Activated T-helper 17 cell treated with anti-CD3 and anti-CD28 coated beads, Interleukin-2, amount 50 U/mL, for 72 hours (primary cell): ENCODE measurements around the gene SPPL2A. TPM values are rescaled to one million over a fixed set of nuclear protein-coding genes. Genes with fewer than 3 reads are reported as not detected.

Experiments
- ATAC-seq: fragments of 150-1000 bp; cut with Tn5 transposase; replicated peaks from 2 replicates; pipeline ENCODE4 v1.10.0; 2021; ENCODE audit warnings: mild to moderate bottlenecking, moderate library complexity
- H3K27ac Mint-ChIP-seq: one replicate; pipeline ENCODE4 v1.8.0; 2022; ENCODE audit warnings: mixed read lengths
- H3K27me3 Mint-ChIP-seq: one replicate; pipeline ENCODE4 v1.8.0; 2022; ENCODE audit warnings: mixed read lengths
- H3K36me3 Mint-ChIP-seq: one replicate; pipeline ENCODE4 v1.8.0; 2022; ENCODE audit warnings: low read depth, mild to moderate bottlenecking, mixed read lengths
- H3K4me1 Mint-ChIP-seq: one replicate; pipeline ENCODE4 v1.8.0; 2022; ENCODE audit warnings: mixed read lengths
- H3K4me3 Mint-ChIP-seq: one replicate; pipeline ENCODE4 v1.8.0; 2022; ENCODE audit warnings: mild to moderate bottlenecking, mixed read lengths
- H3K9me3 Mint-ChIP-seq: one replicate; pipeline ENCODE4 v1.8.0; 2022; ENCODE audit warnings: mixed read lengths
- total RNA-seq, 2 donors: library from RNA; stranded (reverse); gene quantifications; one replicate each; pipeline ENCODE4 v1.2.3, GENCODE V29; 2022

The SPPL2A gene
- total RNA-seq, 2 donors from 2014 or later: 92.5 to 105 TPM

- Mint-ChIP-seq H3K27me3 (no peaks in the 10 kb centered on the region), H3K4me1 (no peaks in the 10 kb centered on the region), H3K27ac (no peak overlapping the region), H3K9me3 (no peaks in the 10 kb centered on the region), H3K36me3 (no peaks in the 10 kb centered on the region), H3K4me3 (no peak overlapping the region)
- no peak for ATAC-seq
These were observed 21.4 kb upstream of the SPPL2A start for GRCh38 chr15:50786871-50787270.

GRCh38 chr15:50786438-50786837, 20.9 kb upstream of the SPPL2A start:
- no peaks in the 10 kb centered on the region for H3K36me3 Mint-ChIP-seq
- no peaks in the 10 kb centered on the region for H3K27me3 Mint-ChIP-seq
- no peaks in the 10 kb centered on the region for H3K9me3 Mint-ChIP-seq
- no peak overlapping the region for H3K4me3 Mint-ChIP-seq
- ATAC-seq: no peak
- H3K4me1 Mint-ChIP-seq: no peaks in the 10 kb centered on the region
- no peak overlapping the region for H3K27ac Mint-ChIP-seq

DNA sequence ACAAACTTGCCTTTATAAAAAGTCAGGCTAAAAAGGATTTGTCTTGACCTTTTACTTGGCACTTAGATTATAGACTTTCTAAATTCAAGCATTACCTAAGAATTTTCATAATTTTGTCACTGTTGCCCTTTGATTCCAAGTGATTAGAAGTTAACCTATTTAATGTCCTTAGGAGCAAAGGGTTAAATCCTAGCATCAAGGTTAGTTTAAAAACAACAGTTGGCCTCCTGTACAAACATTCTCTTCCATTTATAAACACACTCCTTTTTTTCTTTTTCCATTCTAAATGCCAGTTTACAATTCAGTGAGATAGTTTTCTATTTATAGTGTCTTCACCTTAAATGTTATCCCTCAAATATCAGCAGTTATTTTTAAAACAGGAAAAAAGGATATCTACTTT, 18.4 kb upstream of the SPPL2A start:
- Mint-ChIP-seq H3K27ac (peak overlapping the region; percentile 67), H3K27me3 (no peaks in the 10 kb centered on the region), H3K4me1 (no peaks in the 10 kb centered on the region), H3K9me3 (no peaks in the 10 kb centered on the region), H3K36me3 (no peaks in the 10 kb centered on the region), H3K4me3 (no peak overlapping the region)
- ATAC-seq: no peak

- Mint-ChIP-seq H3K27me3 (no peaks in the 10 kb centered on the region), H3K36me3 (no peaks in the 10 kb centered on the region), H3K27ac (no peak overlapping the region), H3K9me3 (no peaks in the 10 kb centered on the region), H3K4me3 (no peak overlapping the region), H3K4me1 (no peaks in the 10 kb centered on the region)
- no peak for ATAC-seq
These were observed 17.9 kb upstream of the SPPL2A start for GRCh38 chr15:50783411-50783810.

DNA sequence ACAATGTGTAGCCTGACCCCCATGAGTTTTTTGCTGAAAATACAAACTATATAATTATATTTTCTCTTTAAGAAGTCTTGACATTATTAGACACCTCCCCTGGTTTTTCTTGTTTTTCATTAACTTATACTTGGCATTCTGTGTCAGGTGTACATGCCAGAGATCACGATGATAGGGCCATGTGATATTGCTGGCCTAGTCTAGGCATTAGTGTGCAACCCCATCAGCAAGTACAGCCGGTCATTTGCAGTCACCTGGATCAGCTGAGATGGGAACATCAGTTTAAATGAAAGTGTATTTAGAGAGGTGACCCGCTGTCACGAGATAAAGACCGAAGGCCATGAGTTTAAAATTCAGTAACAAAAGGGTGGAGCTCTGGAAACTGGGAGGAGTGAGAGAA, 12.6 kb upstream of the SPPL2A start:
- no peak overlapping the region for H3K27ac Mint-ChIP-seq
- H3K4me3 Mint-ChIP-seq: no peak overlapping the region
- no peaks in the 10 kb centered on the region for H3K36me3 Mint-ChIP-seq
- no peak for ATAC-seq
- no peaks in the 10 kb centered on the region for H3K9me3 Mint-ChIP-seq
- H3K27me3 Mint-ChIP-seq: no peaks in the 10 kb centered on the region
- peaks cover 4% of the 10 kb centered on the region for H3K4me1 Mint-ChIP-seq

- H3K27ac Mint-ChIP-seq: no peak overlapping the region
- ATAC-seq: no peak
- H3K4me1 Mint-ChIP-seq: peaks cover 4% of the 10 kb centered on the region
- H3K27me3 Mint-ChIP-seq: no peaks in the 10 kb centered on the region
- no peaks in the 10 kb centered on the region for H3K36me3 Mint-ChIP-seq
- H3K4me3 Mint-ChIP-seq: no peak overlapping the region
- H3K9me3 Mint-ChIP-seq: no peaks in the 10 kb centered on the region
These were observed 11.5 kb upstream of the SPPL2A start for GRCh38 chr15:50777042-50777441.

DNA sequence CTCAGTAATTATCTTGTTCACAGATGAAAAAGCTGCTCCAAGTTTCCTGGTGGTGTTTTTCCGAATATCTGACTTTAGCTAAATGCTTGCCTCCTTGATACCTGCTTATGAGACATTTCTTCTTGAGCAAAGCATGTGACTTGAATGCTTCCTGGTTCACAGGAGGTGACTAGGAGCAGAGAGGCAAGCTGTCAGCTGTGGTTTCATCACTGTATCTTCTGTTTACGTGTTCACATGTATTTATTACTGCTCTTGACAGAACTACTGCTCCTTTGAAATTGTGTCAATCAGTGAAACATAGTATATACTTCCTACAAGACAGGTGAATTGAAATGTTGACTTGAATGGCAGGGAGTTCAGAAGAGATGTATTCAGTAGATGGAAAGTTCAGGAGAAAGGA, 8.9 kb upstream of the SPPL2A start:
- Mint-ChIP-seq H3K9me3 (no peaks in the 10 kb centered on the region), H3K4me3 (peak overlapping the region; percentile 7), H3K4me1 (peaks cover 4% of the 10 kb centered on the region), H3K27me3 (no peaks in the 10 kb centered on the region), H3K27ac (peak overlapping the region; percentile 25), H3K36me3 (no peaks in the 10 kb centered on the region)
- peak; percentile 84 for ATAC-seq

DNA sequence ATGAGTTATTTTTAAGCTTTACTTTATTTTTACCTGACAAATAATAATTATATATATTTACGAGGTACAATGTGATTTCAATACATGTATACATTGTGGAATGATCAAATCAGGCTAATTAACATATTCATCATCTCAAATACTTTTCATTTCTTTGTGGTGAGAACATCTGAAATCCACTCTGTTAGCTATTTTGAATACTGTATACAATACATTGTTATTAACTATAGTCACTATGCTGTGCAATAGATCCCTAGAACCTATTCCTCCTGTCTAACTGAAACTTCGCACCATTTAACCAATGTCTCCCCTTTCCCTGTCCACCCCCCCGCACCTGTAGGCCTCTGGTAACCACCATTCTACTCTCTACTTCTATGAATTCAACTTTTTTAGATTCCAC, 7.9 kb upstream of the SPPL2A start:
- Mint-ChIP-seq H3K27ac (no peak overlapping the region), H3K4me1 (peaks cover 4% of the 10 kb centered on the region), H3K36me3 (no peaks in the 10 kb centered on the region), H3K4me3 (no peak overlapping the region), H3K27me3 (no peaks in the 10 kb centered on the region), H3K9me3 (no peaks in the 10 kb centered on the region)
- no peak for ATAC-seq

- Mint-ChIP-seq H3K4me1 (peaks cover 34% of the 10 kb centered on the region), H3K36me3 (peaks cover 32% of the 10 kb centered on the region), H3K27me3 (no peaks in the 10 kb centered on the region), H3K9me3 (no peaks in the 10 kb centered on the region), H3K4me3 (peak overlapping the region; percentile 92), H3K27ac (peak overlapping the region; percentile 95)
- ATAC-seq: no peak
These were observed 1.9 kb upstream of the SPPL2A start for GRCh38 chr15:50767332-50767861.

DNA sequence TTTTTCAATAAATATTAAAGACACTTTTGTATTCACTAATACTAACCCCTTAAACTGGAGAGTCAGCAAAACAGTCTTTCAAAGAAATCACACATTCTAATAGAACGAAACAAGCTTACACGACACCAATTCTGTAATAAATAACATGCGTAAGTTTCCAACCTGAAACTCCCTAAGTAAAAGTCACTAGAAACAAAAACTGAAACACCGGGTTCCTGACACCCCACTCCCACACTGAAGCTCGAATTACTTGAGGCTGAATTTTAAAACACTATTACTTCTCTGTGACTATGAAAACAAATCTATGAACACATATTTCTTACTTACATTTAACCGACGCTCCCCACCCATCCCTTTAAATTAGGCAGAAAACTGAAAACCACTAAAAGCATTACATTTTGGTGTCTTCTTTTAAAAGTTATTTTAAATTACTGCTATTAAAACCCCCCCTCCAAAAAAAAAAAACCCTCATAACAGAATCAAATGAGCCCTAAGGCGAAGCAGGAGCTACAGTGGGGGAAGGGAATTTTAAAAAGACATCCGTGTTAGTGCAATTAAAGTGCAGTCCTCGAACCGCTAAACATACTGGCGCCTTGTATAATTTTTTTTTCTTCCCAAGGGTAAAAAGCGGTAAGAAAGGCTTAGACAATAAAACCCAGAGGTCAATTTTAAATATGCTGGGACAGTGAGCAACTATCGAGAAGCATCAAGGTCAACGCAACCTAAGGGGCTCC, 878 bp downstream of the SPPL2A start:
- H3K27ac Mint-ChIP-seq: peak overlapping the region; percentile 95
- H3K4me3 Mint-ChIP-seq: peak overlapping the region; percentile 92
- H3K36me3 Mint-ChIP-seq: peaks cover 53% of the 10 kb centered on the region
- H3K9me3 Mint-ChIP-seq: no peaks in the 10 kb centered on the region
- H3K27me3 Mint-ChIP-seq: no peaks in the 10 kb centered on the region
- ATAC-seq: peak; percentile 46
- peaks cover 44% of the 10 kb centered on the region for H3K4me1 Mint-ChIP-seq

DNA sequence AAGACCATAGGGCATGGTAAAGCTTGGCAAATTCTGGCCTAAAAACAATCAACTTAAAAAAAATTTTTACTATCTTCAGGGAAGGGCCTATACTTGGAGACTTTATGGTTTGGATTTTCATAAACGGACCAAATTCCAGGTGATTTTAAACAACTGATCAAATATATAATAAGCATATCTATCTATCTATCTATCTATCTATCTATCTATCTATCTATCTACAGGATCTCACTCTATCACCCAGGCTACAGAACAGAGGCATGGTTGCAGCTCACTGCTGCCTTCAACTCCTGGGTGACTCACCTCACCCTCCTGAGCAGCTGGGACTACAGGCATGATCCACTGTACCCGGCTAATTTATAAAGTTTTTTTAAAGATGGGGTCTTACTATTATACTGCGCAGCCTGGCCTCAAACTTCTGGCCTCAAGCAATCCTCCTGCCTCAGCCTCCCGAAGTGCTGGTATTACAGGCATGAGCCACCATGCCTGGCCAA, 6.7 kb downstream of the SPPL2A start:
- Mint-ChIP-seq H3K4me1 (peaks cover 29% of the 10 kb centered on the region), H3K27ac (no peak overlapping the region), H3K4me3 (no peak overlapping the region), H3K27me3 (no peaks in the 10 kb centered on the region), H3K36me3 (peaks cover 75% of the 10 kb centered on the region), H3K9me3 (no peaks in the 10 kb centered on the region)
- no peak for ATAC-seq

DNA sequence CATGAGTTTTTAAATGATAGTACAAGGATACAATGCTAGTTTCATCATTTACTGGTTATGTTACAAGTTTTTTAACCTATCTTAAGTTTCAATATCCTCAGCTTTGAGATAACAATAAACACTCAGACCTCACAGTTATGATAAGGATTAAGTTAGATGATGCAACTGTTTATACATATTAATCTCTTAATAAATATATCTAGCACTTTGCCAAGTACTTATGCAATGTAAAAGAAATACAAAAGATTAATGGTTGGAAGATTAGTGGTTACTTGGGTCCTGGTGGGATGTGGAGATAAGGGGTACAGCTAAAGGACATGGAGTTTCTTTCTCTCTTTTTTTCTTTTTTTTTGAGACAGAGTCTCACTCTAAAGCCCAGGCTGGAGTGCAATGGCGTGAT, 12.0 kb downstream of the SPPL2A start:
- Mint-ChIP-seq H3K4me1 (peaks cover 14% of the 10 kb centered on the region), H3K27me3 (no peaks in the 10 kb centered on the region), H3K9me3 (no peaks in the 10 kb centered on the region)

DNA sequence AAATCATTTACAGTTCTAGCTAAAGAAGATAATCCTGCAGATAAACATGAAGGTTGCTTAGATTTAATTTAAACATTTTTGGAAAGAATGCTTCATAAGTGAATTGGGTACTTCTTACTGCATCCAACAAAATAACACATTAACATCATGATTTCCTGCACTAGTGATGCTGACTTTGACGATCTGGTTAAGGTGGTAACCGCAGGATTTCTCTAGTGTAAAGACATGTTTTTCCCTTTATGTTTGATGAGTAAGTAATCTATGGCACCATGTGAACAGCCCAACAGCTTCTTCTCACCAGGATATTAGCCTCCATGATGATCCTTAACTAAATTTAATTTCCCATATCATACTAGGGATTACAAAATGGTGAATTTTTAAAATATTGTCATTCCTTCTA, 14.1 kb downstream of the SPPL2A start:
- Mint-ChIP-seq H3K27ac (no peak overlapping the region), H3K4me3 (no peak overlapping the region), H3K36me3 (peaks cover 86% of the 10 kb centered on the region), H3K27me3 (no peaks in the 10 kb centered on the region), H3K4me1 (peaks cover 14% of the 10 kb centered on the region), H3K9me3 (no peaks in the 10 kb centered on the region)
- peak; percentile 42 for ATAC-seq

More for the DNA sequence above, 12.0 kb downstream of the SPPL2A start:
- no peak for ATAC-seq
- Mint-ChIP-seq H3K4me3 (no peak overlapping the region), H3K27ac (no peak overlapping the region), H3K36me3 (peaks cover 76% of the 10 kb centered on the region)

DNA sequence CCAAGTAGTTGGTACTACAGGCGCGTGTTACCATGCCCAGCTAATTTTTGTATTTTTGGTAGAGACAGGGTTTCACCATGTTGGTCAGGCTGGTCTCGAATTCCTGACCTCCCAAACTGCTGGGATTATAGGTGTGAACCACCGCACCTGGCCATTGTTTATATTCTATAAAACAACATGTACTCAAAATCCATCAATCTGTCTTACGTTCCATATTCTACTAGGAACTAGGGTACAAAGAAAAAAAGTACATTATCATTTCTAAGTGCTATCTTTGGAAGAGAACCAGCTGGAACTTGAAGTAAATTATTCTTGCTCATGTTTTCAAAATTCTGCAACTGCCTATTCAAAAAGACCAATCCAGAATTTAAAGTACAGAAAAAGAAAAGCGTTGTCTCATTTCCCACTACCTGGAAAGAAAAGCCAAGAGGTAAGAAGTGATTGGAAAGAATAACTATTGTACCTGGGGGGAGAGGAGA, 15.2 kb downstream of the SPPL2A start:
- Mint-ChIP-seq H3K4me1 (peaks cover 14% of the 10 kb centered on the region), H3K36me3 (peaks cover 86% of the 10 kb centered on the region), H3K27ac (peak overlapping the region; percentile 58), H3K9me3 (no peaks in the 10 kb centered on the region), H3K27me3 (no peaks in the 10 kb centered on the region), H3K4me3 (no peak overlapping the region)
- no peak for ATAC-seq

- Mint-ChIP-seq H3K27ac (no peak overlapping the region), H3K4me1 (peaks cover 8% of the 10 kb centered on the region), H3K4me3 (no peak overlapping the region), H3K36me3 (peaks cover 87% of the 10 kb centered on the region), H3K9me3 (no peaks in the 10 kb centered on the region), H3K27me3 (no peaks in the 10 kb centered on the region)
- no peak for ATAC-seq
These were observed 18.0 kb downstream of the SPPL2A start for GRCh38 chr15:50747523-50747922.
